Endodermal cell (in vitro differentiated cells): ENCODE measurements around the gene SLC25A53. TPM values are rescaled to one million over a fixed set of nuclear protein-coding genes. Genes with fewer than 3 reads are reported as not detected.

Experiments used
- DNase-seq: peaks from one replicate; pipeline ENCODE4 v3.0.0-alpha.2; 2017
- H3K27ac ChIP-seq: 2 replicates; pipeline ENCODE4 v1.5.1; 2013; ENCODE audit warnings: mild to moderate bottlenecking, low read depth, low read length, moderate library complexity
- H3K27me3 ChIP-seq: 2 replicates; pipeline ENCODE4 v1.6.1; 2013; ENCODE audit warnings: mild to moderate bottlenecking, low read length, moderate library complexity; ENCODE audit not compliant: insufficient read depth, control insufficient read depth, poor library complexity, severe bottlenecking
- H3K36me3 ChIP-seq: 2 replicates; pipeline ENCODE4 v1.7.0; 2013; ENCODE audit warnings: mild to moderate bottlenecking, low read length, moderate library complexity; ENCODE audit not compliant: control insufficient read depth, insufficient read depth
- H3K4me1 ChIP-seq: one replicate; pipeline ENCODE4 v1.7.0; 2013; ENCODE audit warnings: low read length; ENCODE audit not compliant: control insufficient read depth, insufficient read depth
- H3K4me3 ChIP-seq: 2 replicates; pipeline ENCODE4 v1.5.1; 2013; ENCODE audit warnings: mild to moderate bottlenecking, low read length, moderate library complexity
- H3K9ac ChIP-seq: 2 replicates; pipeline ENCODE4 v1.6.1; 2013; ENCODE audit warnings: mild to moderate bottlenecking, low read length, moderate library complexity; ENCODE audit not compliant: poor library complexity, severe bottlenecking; ENCODE audit errors: extremely low read depth
- H3K9me3 ChIP-seq: 2 replicates; pipeline ENCODE4 v1.6.1; 2013; ENCODE audit warnings: mild to moderate bottlenecking, low read length, moderate library complexity; ENCODE audit not compliant: control insufficient read depth
- H3K27ac Mint-ChIP-seq: 2 replicates; pipeline ENCODE4 v1.8.0; 2020; ENCODE audit warnings: mixed read lengths
- H3K27me3 Mint-ChIP-seq: 2 replicates; pipeline ENCODE4 v1.8.0; 2021; ENCODE audit warnings: mild to moderate bottlenecking, mixed read lengths; ENCODE audit not compliant: insufficient read depth
- H3K36me3 Mint-ChIP-seq: 2 replicates; pipeline ENCODE4 v1.8.0; 2020; ENCODE audit warnings: low read depth, mixed read lengths
- H3K4me1 Mint-ChIP-seq: 2 replicates; pipeline ENCODE4 v1.8.0; 2020; ENCODE audit warnings: mixed read lengths
- H3K4me3 Mint-ChIP-seq: 2 replicates; pipeline ENCODE4 v1.8.0; 2020; ENCODE audit warnings: mild to moderate bottlenecking, moderate library complexity, mixed read lengths
- H3K9me3 Mint-ChIP-seq: 2 replicates; pipeline ENCODE4 v1.8.0; 2020; ENCODE audit warnings: mild to moderate bottlenecking, mixed read lengths
- CTCF ChIP-seq: fragments of 200-600 bp; sonication (generic); conservative IDR thresholded peaks from 2 replicates; pipeline ENCODE4 v1.5.0; 2021; ENCODE audit warnings: antibody characterized with exemption, mild to moderate bottlenecking
- WGBS, 2 experiments: methylation state at CpG; one replicate each; pipeline versions ENCODE4 v1.1.5 to v1.1.7; 2013; ENCODE audit warnings: missing lambda C conversion rate in 2 of 2, mixed read lengths in 1 of 2; ENCODE audit not compliant: insufficient coverage in 1 of 2, insufficient read length in 1 of 2; 5-methylcytosine and 5-hydroxymethylcytosine counted together
- total RNA-seq, 2 donors: library from RNA; stranded (reverse); fragmentation: NEBNext Ultra II Directional in 1 of 2; extraction: Animal tissue kit (Norgen Biotek cat#: 25700) in 1 of 2; gene quantifications; 2 replicates in 1 of 2; 3 replicates in 1 of 2; pipeline ENCODE4 v1.2.1, GENCODE V29; 2021

SLC25A53 gene
- total RNA-seq, 2 donors from 2014 or later, result 2.0 to 4.4 TPM

- no peaks in the 10 kb centered on the region for H3K4me1 Mint-ChIP-seq
- H3K4me3 Mint-ChIP-seq, result no peak overlapping the region
- Histone ChIP-seq H3K4me1 (no peaks in the 10 kb centered on the region), H3K27me3 (no peaks in the 10 kb centered on the region), H3K4me3 (no peak overlapping the region), H3K27ac (no peak overlapping the region), H3K9me3 (no peaks in the 10 kb centered on the region), H3K36me3 (no peaks in the 10 kb centered on the region), H3K9ac (no peak overlapping the region)
- no peak for TF ChIP-seq CTCF
- no peak for DNase-seq
- H3K9me3 Mint-ChIP-seq, result peaks cover 62% of the 10 kb centered on the region
- no peak overlapping the region for H3K27ac Mint-ChIP-seq
- H3K36me3 Mint-ChIP-seq, result no peaks in the 10 kb centered on the region
- peaks cover 30% of the 10 kb centered on the region for H3K27me3 Mint-ChIP-seq
- WGBS, 2 experiments, result 88 to 90% methylated on average over 2 to 8 of the region's 8 CpGs
These were observed 15.6 kb downstream of the SLC25A53 start for GRCh38 chrX:104141087-104141760.

GRCh38 chrX:104137496-104137895 is 19.3 kb downstream of the SLC25A53 start:
- DNase-seq, result no peak
- Histone ChIP-seq H3K27me3 (no peaks in the 10 kb centered on the region), H3K27ac (no peak overlapping the region), H3K9ac (no peak overlapping the region), H3K4me3 (no peak overlapping the region), H3K9me3 (no peaks in the 10 kb centered on the region), H3K36me3 (no peaks in the 10 kb centered on the region), H3K4me1 (no peaks in the 10 kb centered on the region)
- Mint-ChIP-seq H3K27me3 (peaks cover 12% of the 10 kb centered on the region), H3K9me3 (peaks cover 47% of the 10 kb centered on the region), H3K36me3 (no peaks in the 10 kb centered on the region), H3K4me3 (no peak overlapping the region), H3K27ac (no peak overlapping the region), H3K4me1 (no peaks in the 10 kb centered on the region)
- no peak for TF ChIP-seq CTCF
- WGBS, 2 experiments, result 71 to 88% methylated on average over 1 to 3 of the region's 3 CpGs

GRCh38 chrX:104136241-104137019 is 20.4 kb downstream of the SLC25A53 start:
- Mint-ChIP-seq H3K27ac (no peak overlapping the region), H3K36me3 (no peaks in the 10 kb centered on the region), H3K4me3 (no peak overlapping the region), H3K9me3 (peaks cover 42% of the 10 kb centered on the region), H3K27me3 (peaks cover 12% of the 10 kb centered on the region), H3K4me1 (no peaks in the 10 kb centered on the region)
- no peaks in the 10 kb centered on the region for H3K9me3 ChIP-seq
- no peak overlapping the region for H3K9ac ChIP-seq
- WGBS, 2 experiments, result 34 to 43% methylated on average over 3 to 9 of the region's 10 CpGs
- H3K4me1 ChIP-seq, result no peaks in the 10 kb centered on the region
- no peak overlapping the region for H3K27ac ChIP-seq
- DNase-seq, result peak; percentile 84
- no peaks in the 10 kb centered on the region for H3K27me3 ChIP-seq
- TF ChIP-seq CTCF, result peak; percentile 86
- no peaks in the 10 kb centered on the region for H3K36me3 ChIP-seq
- H3K4me3 ChIP-seq, result no peak overlapping the region
